Measurements from ENCODE around the gene CDH13.

DNA sequence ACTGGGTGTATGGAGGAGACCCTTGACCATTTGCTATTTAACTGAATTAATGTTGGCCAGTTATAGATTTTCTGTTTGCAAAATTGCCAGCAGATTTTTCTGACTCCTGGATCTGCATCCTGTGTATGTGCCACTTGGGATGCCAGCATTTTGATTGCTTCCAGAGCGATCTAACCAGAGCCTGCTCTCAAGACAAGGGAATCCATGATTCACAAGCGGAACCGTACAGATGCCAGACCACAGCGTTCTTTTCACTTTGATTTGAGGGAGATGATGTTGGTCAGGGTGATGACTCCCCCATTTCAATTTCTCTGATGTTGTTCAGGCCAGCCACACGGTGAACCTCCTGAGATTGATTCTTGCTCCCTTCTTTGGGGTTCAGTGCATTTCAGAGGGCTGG is 228.7 kb downstream of the CDH13 start:
- TF ChIP-seq, protein P1, sequence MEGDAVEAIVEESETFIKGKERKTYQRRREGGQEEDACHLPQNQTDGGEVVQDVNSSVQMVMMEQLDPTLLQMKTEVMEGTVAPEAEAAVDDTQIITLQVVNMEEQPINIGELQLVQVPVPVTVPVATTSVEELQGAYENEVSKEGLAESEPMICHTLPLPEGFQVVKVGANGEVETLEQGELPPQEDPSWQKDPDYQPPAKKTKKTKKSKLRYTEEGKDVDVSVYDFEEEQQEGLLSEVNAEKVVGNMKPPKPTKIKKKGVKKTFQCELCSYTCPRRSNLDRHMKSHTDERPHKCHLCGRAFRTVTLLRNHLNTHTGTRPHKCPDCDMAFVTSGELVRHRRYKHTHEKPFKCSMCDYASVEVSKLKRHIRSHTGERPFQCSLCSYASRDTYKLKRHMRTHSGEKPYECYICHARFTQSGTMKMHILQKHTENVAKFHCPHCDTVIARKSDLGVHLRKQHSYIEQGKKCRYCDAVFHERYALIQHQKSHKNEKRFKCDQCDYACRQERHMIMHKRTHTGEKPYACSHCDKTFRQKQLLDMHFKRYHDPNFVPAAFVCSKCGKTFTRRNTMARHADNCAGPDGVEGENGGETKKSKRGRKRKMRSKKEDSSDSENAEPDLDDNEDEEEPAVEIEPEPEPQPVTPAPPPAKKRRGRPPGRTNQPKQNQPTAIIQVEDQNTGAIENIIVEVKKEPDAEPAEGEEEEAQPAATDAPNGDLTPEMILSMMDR (IDR thresholded peaks at IDR 0.05), result no peak
- no peak for TF ChIP-seq POLR2A (IDR thresholded peaks at IDR 0.05; ENCODE audit: low read depth)
- no peak for TF ChIP-seq EP300 (IDR thresholded peaks at IDR 0.05)
- TF ChIP-seq POLR2AphosphoS5 (IDR thresholded peaks at IDR 0.05), result no peak

Measured in esophagus muscularis mucosa (tissue), 4 donors.